SK-N-MC (cell line): ENCODE measurements around the gene ZRANB1.

Experiments
- EZH2 ChIP-seq: fragments of 200-600 bp; sonication (generic); IDR thresholded peaks from one replicate; pipeline ENCODE4 v1.6.1; 2017; ENCODE audit warnings: antibody characterized with exemption
- FOXP2 ChIP-seq: optimal IDR thresholded peaks from 2 replicates; pipeline ENCODE3; 2011; ENCODE audit warnings: mild to moderate bottlenecking, moderate library complexity; ENCODE audit not compliant: insufficient read depth; ENCODE audit errors: extremely low read length, control extremely low read depth
- POLR2AphosphoS5 ChIP-seq: IDR thresholded peaks from 2 replicates; pipeline ENCODE4 v1.6.1; 2012; ENCODE audit warnings: mild to moderate bottlenecking, low read depth, low read length, borderline replicate concordance

- no peak for TF ChIP-seq POLR2AphosphoS5
- no peak for TF ChIP-seq EZH2
- TF ChIP-seq FOXP2: no peak
Observed at GRCh38 chr10:125003146-125003900, 61.4 kb downstream of the ZRANB1 start.
